ENCODE data around the gene HOXB4. TPM values are rescaled to one million over a fixed set of nuclear protein-coding genes. Genes with fewer than 3 reads are reported as not detected.

The HOXB4 gene
- total RNA-seq, 1 experiment from 2014 or later = 9.7 TPM

GRCh38 chr17:48550502-48551213 lies 27.5 kb downstream of the HOXB4 start:
- peaks cover 28% of the 10 kb centered on the region for H3K36me3 ChIP-seq (ENCODE audit: insufficient read depth, low read length, poor library complexity, severe bottlenecking)
- H3K27ac ChIP-seq (ENCODE audit: low read depth, low read length, poor library complexity, severe bottlenecking) = no peak overlapping the region
- TF ChIP-seq EZH2 (IDR thresholded peaks at IDR 0.05; ENCODE audit: borderline replicate concordance, low read depth, low read length, poor library complexity, severe bottlenecking) (no peak), CTCF (conservative IDR thresholded peaks at IDR 0.05; ENCODE audit: low read depth, low read length) (no peak)
- no peak for DNase-seq (ENCODE audit: low spot score)
- H3K27me3 ChIP-seq (replicated peaks; ENCODE audit: insufficient read depth, low read depth, low read length, poor library complexity) = no peaks in the 10 kb centered on the region
- peaks cover 55% of the 10 kb centered on the region for H3K4me1 ChIP-seq (ENCODE audit: insufficient read depth, low read length, poor library complexity, severe bottlenecking)
- CTCF ChIA-PET = no interaction called here
- BruUV-seq (replicated peaks) = no TSS peak
- POLR2A ChIA-PET (ENCODE audit: low non-redundant PET) = no interaction called here
- no peaks in the 10 kb centered on the region for H3K9me3 ChIP-seq (ENCODE audit: low read depth, low read length, poor library complexity, severe bottlenecking)
- intact Hi-C loops (cut with micrococcal nuclease; ENCODE audit: unreplicated experiment) = no loop called here
- no peak overlapping the region for H3K4me3 ChIP-seq (ENCODE audit: low read depth, low read length, poor library complexity, severe bottlenecking)

GRCh38 chr17:48549914-48550501 lies 28.1 kb downstream of the HOXB4 start:
- TF ChIP-seq CTCF (conservative IDR thresholded peaks at IDR 0.05; ENCODE audit: low read depth, low read length) (no peak), EZH2 (IDR thresholded peaks at IDR 0.05; ENCODE audit: borderline replicate concordance, low read depth, low read length, poor library complexity, severe bottlenecking) (no peak)
- CTCF ChIA-PET = no interaction called here
- no peak overlapping the region for H3K4me3 ChIP-seq (ENCODE audit: low read depth, low read length, poor library complexity, severe bottlenecking)
- POLR2A ChIA-PET (ENCODE audit: low non-redundant PET) = no interaction called here
- H3K36me3 ChIP-seq (ENCODE audit: insufficient read depth, low read length, poor library complexity, severe bottlenecking) = peaks cover 28% of the 10 kb centered on the region
- intact Hi-C loops (cut with micrococcal nuclease; ENCODE audit: unreplicated experiment) = no loop called here
- peaks cover 62% of the 10 kb centered on the region for H3K4me1 ChIP-seq (ENCODE audit: insufficient read depth, low read length, poor library complexity, severe bottlenecking)
- H3K27me3 ChIP-seq (replicated peaks; ENCODE audit: insufficient read depth, low read depth, low read length, poor library complexity) = no peaks in the 10 kb centered on the region
- BruUV-seq (replicated peaks) = no TSS peak
- H3K27ac ChIP-seq (ENCODE audit: low read depth, low read length, poor library complexity, severe bottlenecking) = no peak overlapping the region
- no peak for DNase-seq (ENCODE audit: low spot score)
- H3K9me3 ChIP-seq (ENCODE audit: low read depth, low read length, poor library complexity, severe bottlenecking) = no peaks in the 10 kb centered on the region

- peak overlapping the region; percentile 95 for H3K27ac ChIP-seq (ENCODE audit: low read depth, low read length, poor library complexity, severe bottlenecking)
- H3K4me1 ChIP-seq (ENCODE audit: insufficient read depth, low read length, poor library complexity, severe bottlenecking) = peaks cover 58% of the 10 kb centered on the region
- no peaks in the 10 kb centered on the region for H3K9me3 ChIP-seq (ENCODE audit: low read depth, low read length, poor library complexity, severe bottlenecking)
- no peak overlapping the region for H3K4me3 ChIP-seq (ENCODE audit: low read depth, low read length, poor library complexity, severe bottlenecking)
- intact Hi-C loops (cut with micrococcal nuclease; ENCODE audit: unreplicated experiment) = no loop called here
- DNase-seq (ENCODE audit: low spot score) = no peak
- ChIA-PET POLR2A (ENCODE audit: low non-redundant PET) (no interaction called here), CTCF (no interaction called here)
- TF ChIP-seq CTCF (conservative IDR thresholded peaks at IDR 0.05; ENCODE audit: low read depth, low read length) (no peak), EZH2 (IDR thresholded peaks at IDR 0.05; ENCODE audit: borderline replicate concordance, low read depth, low read length, poor library complexity, severe bottlenecking) (no peak)
- H3K27me3 ChIP-seq (replicated peaks; ENCODE audit: insufficient read depth, low read depth, low read length, poor library complexity) = no peaks in the 10 kb centered on the region
- peaks cover 28% of the 10 kb centered on the region for H3K36me3 ChIP-seq (ENCODE audit: insufficient read depth, low read length, poor library complexity, severe bottlenecking)
- BruUV-seq (replicated peaks) = no TSS peak
Measured at GRCh38 chr17:48549281-48549630, 28.9 kb downstream of the HOXB4 start.

Measured in A673 (cell line).